ENCODE results near the gene AFG1L. TPM values are rescaled to one million over a fixed set of nuclear protein-coding genes. Genes with fewer than 3 reads are reported as not detected.

AFG1L gene
- polyA plus RNA-seq, 1 experiment = 2.3 TPM

DNA sequence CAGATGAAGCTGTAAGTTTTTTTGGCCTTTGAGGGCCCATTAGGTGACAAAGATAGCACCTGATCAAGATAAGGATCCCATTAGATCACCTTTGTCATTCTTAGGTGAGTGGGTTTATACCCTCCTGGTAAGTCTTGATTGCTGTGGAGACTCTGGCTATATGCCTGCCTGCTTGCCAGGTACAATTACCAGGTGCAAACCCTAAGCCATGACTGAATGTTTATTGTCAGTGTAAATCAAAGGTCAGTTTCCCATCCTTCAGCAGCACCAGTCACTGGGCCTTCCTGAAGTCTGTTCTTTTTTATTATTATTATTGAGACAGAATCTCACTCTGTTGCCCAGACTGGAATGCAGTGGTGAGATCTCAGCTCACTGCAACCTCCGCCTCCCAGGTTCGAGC lies 159.5 kb downstream of the AFG1L start:
- no peak overlapping the region for H3K27ac ChIP-seq (ENCODE audit: low read depth, low read length)
- POLR2A ChIA-PET = interaction anchor here (0.6 kb wide), 1 partner anchor 14 kb away, joined by 4 read pairs; no protein-coding TSS in a partner anchor
- no peak for DNase-seq (ENCODE audit: low read depth, low spot score)
- no peaks in the 10 kb centered on the region for H3K9me3 ChIP-seq (ENCODE audit: control insufficient read depth, insufficient read depth, low read length)
- H3K4me3 ChIP-seq (ENCODE audit: low read depth, low read length) = no peak overlapping the region
- no peaks in the 10 kb centered on the region for H3K27me3 ChIP-seq (ENCODE audit: control insufficient read depth, insufficient read depth, low read length)
- TF ChIP-seq, protein P1, sequence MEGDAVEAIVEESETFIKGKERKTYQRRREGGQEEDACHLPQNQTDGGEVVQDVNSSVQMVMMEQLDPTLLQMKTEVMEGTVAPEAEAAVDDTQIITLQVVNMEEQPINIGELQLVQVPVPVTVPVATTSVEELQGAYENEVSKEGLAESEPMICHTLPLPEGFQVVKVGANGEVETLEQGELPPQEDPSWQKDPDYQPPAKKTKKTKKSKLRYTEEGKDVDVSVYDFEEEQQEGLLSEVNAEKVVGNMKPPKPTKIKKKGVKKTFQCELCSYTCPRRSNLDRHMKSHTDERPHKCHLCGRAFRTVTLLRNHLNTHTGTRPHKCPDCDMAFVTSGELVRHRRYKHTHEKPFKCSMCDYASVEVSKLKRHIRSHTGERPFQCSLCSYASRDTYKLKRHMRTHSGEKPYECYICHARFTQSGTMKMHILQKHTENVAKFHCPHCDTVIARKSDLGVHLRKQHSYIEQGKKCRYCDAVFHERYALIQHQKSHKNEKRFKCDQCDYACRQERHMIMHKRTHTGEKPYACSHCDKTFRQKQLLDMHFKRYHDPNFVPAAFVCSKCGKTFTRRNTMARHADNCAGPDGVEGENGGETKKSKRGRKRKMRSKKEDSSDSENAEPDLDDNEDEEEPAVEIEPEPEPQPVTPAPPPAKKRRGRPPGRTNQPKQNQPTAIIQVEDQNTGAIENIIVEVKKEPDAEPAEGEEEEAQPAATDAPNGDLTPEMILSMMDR (IDR thresholded peaks at IDR 0.05; ENCODE audit: low read depth, low read length) = no peak
- CTCF ChIA-PET = interaction anchor here (0.6 kb wide), 1 partner anchor 70 kb away, joined by 3 read pairs; no protein-coding TSS in a partner anchor

DNA sequence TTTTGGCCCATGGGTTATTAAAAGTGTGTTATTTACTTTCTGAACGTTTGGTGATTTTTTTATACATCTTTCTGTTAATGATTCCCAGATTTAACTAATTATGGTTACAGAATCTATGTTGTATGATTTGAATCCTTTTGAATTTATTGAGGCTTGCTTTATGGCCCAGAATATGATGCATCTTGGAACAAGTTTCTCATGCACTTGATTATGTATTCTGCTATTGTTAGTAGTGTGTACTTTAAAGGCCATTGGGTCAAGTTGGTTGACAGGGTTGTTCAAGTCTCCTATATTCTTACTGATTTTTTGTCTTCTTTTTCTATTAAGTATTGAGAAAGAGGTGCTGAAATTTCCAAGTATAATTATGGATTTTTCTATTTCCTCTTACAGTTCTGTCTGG lies 160.8 kb downstream of the AFG1L start:
- DNase-seq (ENCODE audit: low read depth, low spot score) = no peak
- POLR2A ChIA-PET = no interaction called here
- CTCF ChIA-PET = no interaction called here
- Histone ChIP-seq H3K27me3 (ENCODE audit: control insufficient read depth, insufficient read depth, low read length) (no peaks in the 10 kb centered on the region), H3K4me3 (ENCODE audit: low read depth, low read length) (no peak overlapping the region), H3K27ac (ENCODE audit: low read depth, low read length) (no peak overlapping the region), H3K9me3 (ENCODE audit: control insufficient read depth, insufficient read depth, low read length) (no peaks in the 10 kb centered on the region)
- TF ChIP-seq, protein P1 (IDR thresholded peaks at IDR 0.05; ENCODE audit: low read depth, low read length) = no peak

DNA sequence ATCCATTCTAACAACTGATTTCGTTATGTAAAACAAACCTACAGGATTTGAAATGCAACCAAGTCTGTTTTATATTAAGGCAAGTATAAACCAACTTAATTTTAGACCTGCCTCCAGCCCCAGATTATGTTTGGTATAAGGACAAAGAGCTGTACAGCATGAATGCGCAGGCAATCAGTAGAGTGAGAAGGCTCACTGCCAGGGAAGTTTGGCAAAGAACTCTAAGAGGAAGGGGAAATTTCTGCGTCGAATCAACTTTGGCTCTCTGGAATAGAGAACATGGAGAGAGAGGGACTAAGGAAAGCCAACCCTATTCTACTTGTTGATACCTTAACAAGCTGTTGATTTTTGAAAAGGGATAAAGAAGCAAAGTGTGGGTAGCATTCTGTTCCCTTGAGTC lies 168.9 kb downstream of the AFG1L start:
- Histone ChIP-seq H3K9me3 (ENCODE audit: control insufficient read depth, insufficient read depth, low read length) (no peaks in the 10 kb centered on the region), H3K27me3 (ENCODE audit: control insufficient read depth, insufficient read depth, low read length) (no peaks in the 10 kb centered on the region), H3K4me3 (ENCODE audit: low read depth, low read length) (no peak overlapping the region), H3K27ac (ENCODE audit: low read depth, low read length) (no peak overlapping the region)
- TF ChIP-seq, protein P1 (IDR thresholded peaks at IDR 0.05; ENCODE audit: low read depth, low read length) = no peak
- ChIA-PET POLR2A (interaction anchor here (0.6 to 0.7 kb wide), 2 partner anchors 73 to 203 kb away, joined by 3 to 8 read pairs; partner anchors contain the start of gene SNX3), CTCF (interaction anchor here (0.6 to 3.3 kb wide), 2 partner anchors 29 to 41 kb away, joined by 3 to 14 read pairs; no protein-coding TSS in a partner anchor)
- DNase-seq (ENCODE audit: low read depth, low spot score) = no peak

DNA sequence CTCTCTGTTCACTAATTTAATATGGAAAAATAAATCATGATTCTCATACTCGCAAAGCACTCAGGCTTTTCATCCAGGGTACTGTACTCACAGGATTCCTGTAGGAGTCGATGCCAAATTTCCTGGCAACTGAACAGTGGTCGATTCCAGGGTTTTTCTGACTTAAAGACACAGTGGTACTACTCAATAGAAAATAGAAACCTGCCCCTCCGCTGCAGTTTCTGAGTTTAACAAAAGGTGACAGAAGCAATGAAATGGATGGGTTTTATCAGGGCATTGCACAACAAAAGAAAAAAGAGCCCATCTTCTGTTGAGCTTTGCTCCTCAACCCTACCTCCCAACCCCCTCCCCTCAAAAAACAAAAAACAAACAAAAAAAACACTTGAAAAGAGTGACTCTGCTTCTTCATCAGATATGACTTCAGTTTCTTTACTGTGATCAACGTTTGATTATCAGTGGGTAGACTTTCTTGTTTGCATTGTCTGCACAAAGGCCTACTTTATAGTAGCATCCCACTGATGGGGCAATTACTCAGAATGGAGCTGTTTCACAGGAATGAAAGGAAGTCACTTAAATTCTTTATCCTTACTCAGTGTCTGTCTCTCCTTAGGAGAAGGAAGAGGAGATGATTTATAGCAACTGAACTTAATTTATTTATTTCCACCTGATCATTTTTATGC lies 169.7 kb downstream of the AFG1L start:
- no peak for DNase-seq (ENCODE audit: low read depth, low spot score)
- TF ChIP-seq, protein P1 (IDR thresholded peaks at IDR 0.05; ENCODE audit: low read depth, low read length) = no peak
- H3K9me3 ChIP-seq (ENCODE audit: control insufficient read depth, insufficient read depth, low read length) = no peaks in the 10 kb centered on the region
- ChIA-PET CTCF (interaction anchor here (3.3 kb wide), 1 partner anchor 28 kb away, joined by 14 read pairs; no protein-coding TSS in a partner anchor), POLR2A (no interaction called here)
- no peaks in the 10 kb centered on the region for H3K27me3 ChIP-seq (ENCODE audit: control insufficient read depth, insufficient read depth, low read length)
- H3K4me3 ChIP-seq (ENCODE audit: low read depth, low read length) = no peak overlapping the region
- H3K27ac ChIP-seq (ENCODE audit: low read depth, low read length) = no peak overlapping the region

DNA sequence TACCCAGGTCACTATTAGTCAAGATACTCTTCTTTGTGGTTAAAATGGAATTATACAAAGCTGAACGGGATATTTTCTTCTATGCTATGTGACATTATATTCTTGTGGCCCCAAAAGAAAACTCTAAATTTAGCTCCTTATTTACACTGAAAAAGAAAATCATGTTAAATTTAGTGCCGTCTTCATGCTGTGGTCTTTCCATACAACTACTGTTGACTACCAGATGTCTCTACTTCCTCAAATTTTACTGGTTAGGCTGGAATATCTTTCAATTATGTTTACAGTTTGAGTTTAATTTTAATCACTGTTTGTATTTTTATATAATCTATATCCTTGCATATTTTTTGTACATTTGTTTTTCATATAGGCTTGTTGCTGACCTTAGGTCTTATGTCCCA lies 170.2 kb downstream of the AFG1L start:
- Histone ChIP-seq H3K27me3 (ENCODE audit: control insufficient read depth, insufficient read depth, low read length) (no peaks in the 10 kb centered on the region), H3K4me3 (ENCODE audit: low read depth, low read length) (no peak overlapping the region), H3K9me3 (ENCODE audit: control insufficient read depth, insufficient read depth, low read length) (no peaks in the 10 kb centered on the region), H3K27ac (ENCODE audit: low read depth, low read length) (no peak overlapping the region)
- CTCF ChIA-PET = interaction anchor here (3.3 kb wide), 1 partner anchor 27 kb away, joined by 14 read pairs; no protein-coding TSS in a partner anchor
- TF ChIP-seq, protein P1 (IDR thresholded peaks at IDR 0.05; ENCODE audit: low read depth, low read length) = no peak
- no peak for DNase-seq (ENCODE audit: low read depth, low spot score)
- POLR2A ChIA-PET = no interaction called here

All from AG04450 (cell line).